ACC112 (cell line): Measurements from ENCODE around the gene MAPK8IP1.

Experiments used
- H2AFZ ChIP-seq: fragments of 200-600 bp; sonication (generic); one replicate; pipeline ENCODE4 v1.6.0; 2017; ENCODE audit warnings: antibody characterized with exemption, low read length; ENCODE audit not compliant: unreplicated experiment
- H3K27ac ChIP-seq: fragments of 200-600 bp; sonication (generic); 2 replicates; pipeline ENCODE4 v1.5.1; 2014; ENCODE audit warnings: low read depth, mild to moderate bottlenecking, antibody characterized with exemption, low read length, moderate library complexity
- H3K27me3 ChIP-seq: fragments of 200-600 bp; sonication (generic); 2 replicates; pipeline ENCODE4 v1.6.1; 2014; ENCODE audit warnings: mild to moderate bottlenecking, antibody characterized with exemption, low read length, moderate library complexity, mixed read lengths; ENCODE audit not compliant: insufficient read depth
- H3K36me3 ChIP-seq: fragments of 200-600 bp; sonication (generic); 2 replicates; pipeline ENCODE4 v1.6.1; 2016; ENCODE audit warnings: mild to moderate bottlenecking, antibody characterized with exemption, low read length, moderate library complexity, mixed read lengths; ENCODE audit not compliant: insufficient read depth
- H3K4me1 ChIP-seq: fragments of 200-600 bp; sonication (generic); one replicate; pipeline ENCODE4 v1.6.1; 2016; ENCODE audit warnings: low read length, mixed read lengths; ENCODE audit not compliant: insufficient read depth, unreplicated experiment, control insufficient read depth
- H3K4me3 ChIP-seq: fragments of 200-600 bp; sonication (generic); 2 replicates; pipeline ENCODE4 v1.5.1; 2014; ENCODE audit warnings: mild to moderate bottlenecking, low read depth, low read length
- H3K79me2 ChIP-seq: fragments of 200-600 bp; sonication (generic); one replicate; pipeline ENCODE4 v1.6.0; 2016; ENCODE audit warnings: low read length; ENCODE audit not compliant: control insufficient read depth, unreplicated experiment, insufficient read depth

Gene MAPK8IP1

GRCh38 chr11:45860348-45860747 lies 25.1 kb upstream of the MAPK8IP1 start:
- Histone ChIP-seq H3K4me1 (peaks cover 38% of the 10 kb centered on the region), H3K79me2 (peaks cover 3% of the 10 kb centered on the region), H3K27me3 (no peaks in the 10 kb centered on the region), H3K36me3 (peaks cover 19% of the 10 kb centered on the region), H2AFZ (no peak overlapping the region), H3K4me3 (no peak overlapping the region), H3K27ac (peak overlapping the region; percentile 65)

GRCh38 chr11:45860764-45861510 lies 24.5 kb upstream of the MAPK8IP1 start:
- Histone ChIP-seq H3K4me3 (no peak overlapping the region), H3K36me3 (peaks cover 19% of the 10 kb centered on the region), H3K27me3 (no peaks in the 10 kb centered on the region), H3K4me1 (peaks cover 38% of the 10 kb centered on the region), H3K27ac (no peak overlapping the region), H3K79me2 (peaks cover 3% of the 10 kb centered on the region), H2AFZ (no peak overlapping the region)

GRCh38 chr11:45864041-45864440 lies 21.4 kb upstream of the MAPK8IP1 start:
- H3K27me3 ChIP-seq: no peaks in the 10 kb centered on the region
- no peak overlapping the region for H3K4me3 ChIP-seq
- H3K79me2 ChIP-seq: no peaks in the 10 kb centered on the region
- peaks cover 14% of the 10 kb centered on the region; the same call in 1 of the 2 replicates for H3K36me3 ChIP-seq
- peaks cover 14% of the 10 kb centered on the region for H3K4me1 ChIP-seq
- H2AFZ ChIP-seq: no peak overlapping the region
- H3K27ac ChIP-seq: no peak overlapping the region

GRCh38 chr11:45869551-45869950 lies 15.9 kb upstream of the MAPK8IP1 start:
- H3K36me3 ChIP-seq: peaks cover 3% of the 10 kb centered on the region; the same call in 1 of the 2 replicates

GRCh38 chr11:45870706-45871105 lies 14.7 kb upstream of the MAPK8IP1 start:
- Histone ChIP-seq H2AFZ (no peak overlapping the region), H3K27me3 (no peaks in the 10 kb centered on the region), H3K36me3 (peaks cover 3% of the 10 kb centered on the region; the same call in 1 of the 2 replicates), H3K79me2 (no peaks in the 10 kb centered on the region), H3K4me3 (no peak overlapping the region), H3K27ac (no peak overlapping the region), H3K4me1 (peaks cover 9% of the 10 kb centered on the region)

More at GRCh38 chr11:45869551-45869950, 15.9 kb upstream of the MAPK8IP1 start:
- Histone ChIP-seq H3K4me3 (no peak overlapping the region), H3K27me3 (no peaks in the 10 kb centered on the region), H3K4me1 (peaks cover 9% of the 10 kb centered on the region), H2AFZ (no peak overlapping the region), H3K79me2 (no peaks in the 10 kb centered on the region), H3K27ac (no peak overlapping the region)

- no peak overlapping the region for H2AFZ ChIP-seq
- H3K4me3 ChIP-seq: no peak overlapping the region
- no peak overlapping the region for H3K27ac ChIP-seq
- H3K36me3 ChIP-seq: peaks cover 3% of the 10 kb centered on the region; the same call in 1 of the 2 replicates
- H3K27me3 ChIP-seq: no peaks in the 10 kb centered on the region
- peaks cover 9% of the 10 kb centered on the region for H3K4me1 ChIP-seq
- H3K79me2 ChIP-seq: no peaks in the 10 kb centered on the region
These were observed 13.8 kb upstream of the MAPK8IP1 start for GRCh38 chr11:45871638-45872037.

GRCh38 chr11:45872651-45873356 lies 12.6 kb upstream of the MAPK8IP1 start:
- no peak overlapping the region for H2AFZ ChIP-seq
- peaks cover 9% of the 10 kb centered on the region for H3K4me1 ChIP-seq
- H3K36me3 ChIP-seq: peaks cover 3% of the 10 kb centered on the region; the same call in 1 of the 2 replicates
- H3K4me3 ChIP-seq: no peak overlapping the region
- no peaks in the 10 kb centered on the region for H3K79me2 ChIP-seq
- peak overlapping the region; percentile 45 for H3K27ac ChIP-seq
- no peaks in the 10 kb centered on the region for H3K27me3 ChIP-seq

- peaks cover 3% of the 10 kb centered on the region; the same call in 1 of the 2 replicates for H3K36me3 ChIP-seq
These were observed 9.1 kb upstream of the MAPK8IP1 start for GRCh38 chr11:45876401-45876800.

GRCh38 chr11:45877221-45877620 lies 8.2 kb upstream of the MAPK8IP1 start:
- no peaks in the 10 kb centered on the region for H3K36me3 ChIP-seq
- H3K4me3 ChIP-seq: no peak overlapping the region
- peaks cover 35% of the 10 kb centered on the region for H3K4me1 ChIP-seq
- H3K27me3 ChIP-seq: no peaks in the 10 kb centered on the region
- no peaks in the 10 kb centered on the region for H3K79me2 ChIP-seq
- H3K27ac ChIP-seq: no peak overlapping the region
- H2AFZ ChIP-seq: no peak overlapping the region

More at GRCh38 chr11:45876401-45876800, 9.1 kb upstream of the MAPK8IP1 start:
- Histone ChIP-seq H3K4me1 (peaks cover 28% of the 10 kb centered on the region), H3K27ac (no peak overlapping the region), H2AFZ (no peak overlapping the region), H3K27me3 (no peaks in the 10 kb centered on the region), H3K79me2 (no peaks in the 10 kb centered on the region), H3K4me3 (no peak overlapping the region)

GRCh38 chr11:45877845-45878244 lies 7.6 kb upstream of the MAPK8IP1 start:
- no peaks in the 10 kb centered on the region for H3K36me3 ChIP-seq
- no peaks in the 10 kb centered on the region for H3K27me3 ChIP-seq
- no peaks in the 10 kb centered on the region for H3K79me2 ChIP-seq
- H3K4me3 ChIP-seq: no peak overlapping the region
- no peak overlapping the region for H2AFZ ChIP-seq
- H3K4me1 ChIP-seq: peaks cover 32% of the 10 kb centered on the region
- H3K27ac ChIP-seq: no peak overlapping the region
